Measurements from ENCODE around the gene RNF39. TPM values are rescaled to one million over a fixed set of nuclear protein-coding genes. Genes with fewer than 3 reads are reported as not detected.

Gene RNF39
- total RNA-seq, 1 donor from 2014 or later, result 1.7 TPM

GRCh38 chr6:30096829-30097228 lies 21.3 kb upstream of the RNF39 start:
- DNase-seq (ENCODE audit: low spot score), result no peak

GRCh38 chr6:30093951-30094661 lies 18.5 kb upstream of the RNF39 start:
- DNase-seq (ENCODE audit: low spot score), result no peak

- DNase-seq (ENCODE audit: low spot score), result no peak
These were observed 17.4 kb upstream of the RNF39 start for GRCh38 chr6:30092852-30093543.

- no peak for DNase-seq (ENCODE audit: low spot score)
These were observed 16.2 kb upstream of the RNF39 start for GRCh38 chr6:30091577-30092381.

- DNase-seq (ENCODE audit: low spot score), result no peak
These were observed 12.3 kb upstream of the RNF39 start for GRCh38 chr6:30087876-30088275.

GRCh38 chr6:30077218-30077617 lies 1.6 kb upstream of the RNF39 start:
- no peak for DNase-seq (ENCODE audit: low spot score)

- no peak for DNase-seq (ENCODE audit: low spot score)
These were observed 492 bp upstream of the RNF39 start for GRCh38 chr6:30075790-30076732.

- no peak for DNase-seq (ENCODE audit: low spot score)
These were observed 1.1 kb downstream of the RNF39 start for GRCh38 chr6:30074331-30075093.

GRCh38 chr6:30073489-30074235 lies 1.9 kb downstream of the RNF39 start:
- no peak for DNase-seq (ENCODE audit: low spot score)

GRCh38 chr6:30071858-30072257 lies 3.7 kb downstream of the RNF39 start:
- no peak for DNase-seq (ENCODE audit: low spot score)

GRCh38 chr6:30071081-30071818 lies 4.3 kb downstream of the RNF39 start:
- DNase-seq (ENCODE audit: low spot score), result peak; percentile 53

GRCh38 chr6:30067460-30068139 lies 8.0 kb downstream of the RNF39 start:
- DNase-seq (ENCODE audit: low spot score), result no peak

- peak; percentile 100 for DNase-seq (ENCODE audit: low spot score)
These were observed 8.8 kb downstream of the RNF39 start, which contains the start of gene PPP1R11 for GRCh38 chr6:30066577-30067459. TSS of gene PPP1R11 (plus strand) at chr6:30067198. CDS start at chr6:30067411, 213 bp downstream.

- no peak for DNase-seq (ENCODE audit: low spot score)
These were observed 9.5 kb downstream of the RNF39 start for GRCh38 chr6:30066082-30066481.

GRCh38 chr6:30063315-30063714 lies 12.3 kb downstream of the RNF39 start:
- no peak for DNase-seq (ENCODE audit: low spot score)

- no peak for DNase-seq (ENCODE audit: low spot score)
These were observed 12.9 kb downstream of the RNF39 start for GRCh38 chr6:30062471-30063178.
